ENCODE results near the gene PARP12. TPM values are rescaled to one million over a fixed set of nuclear protein-coding genes. Genes with fewer than 3 reads are reported as not detected.

Gene PARP12
- total and polyA plus RNA-seq, 10 of the 15 experiments (the other 5 are each of a cell fraction or from before 2014, with no cell fraction given), result 0.98 to 51.8 (median 18.0) TPM

GRCh38 chr7:139991911-139992310, 70.8 kb downstream of the PARP12 start:
- Histone ChIP-seq H2AFZ (ENCODE audit: control insufficient read depth, low read depth, low read length) (no peak overlapping the region), H3K36me3 (ENCODE audit: control insufficient read depth in 2 of 2, insufficient read depth in 2 of 2, low read length in 1 of 2) (no peaks in the 10 kb centered on the region), H3K4me2 (ENCODE audit: control insufficient read depth, insufficient read depth) (no peak overlapping the region), H3K4me3 (no peak overlapping the region), H3K9ac (ENCODE audit: control insufficient read depth, insufficient read depth, low read length) (no peak overlapping the region), H3K79me2 (ENCODE audit: control insufficient read depth, insufficient read depth, low read length) (no peaks in the 10 kb centered on the region), H3K4me1 (ENCODE audit: control insufficient read depth, insufficient read depth, low read length) (no peaks in the 10 kb centered on the region), H3K9me3 (replicated peaks; ENCODE audit: control insufficient read depth, insufficient read depth, low read length) (no peaks in the 10 kb centered on the region), H3K27ac (ENCODE audit: control insufficient read depth, insufficient read depth) (no peak overlapping the region), H3K27me3 (replicated peaks in 1 of 2; ENCODE audit: control insufficient read depth in 2 of 2, insufficient read depth in 2 of 2, low read length in 1 of 2) (no peaks in the 10 kb centered on the region; a peak in 1 of 4 replicates), H4K20me1 (ENCODE audit: control insufficient read depth, insufficient read depth) (no peaks in the 10 kb centered on the region)
- in situ Hi-C loops (cut with MboI) (no loop called here), intact Hi-C loops (cut with micrococcal nuclease; ENCODE audit: unreplicated experiment) (no loop called here)
- WGBS (ENCODE audit: insufficient coverage, insufficient replicate concordance, low lambda C conversion rate, missing lambda C conversion rate), result 68% methylated on average over 6 of the region's 6 CpGs
- BruUV-seq (replicated peaks), result no TSS peak
- ChIA-PET CTCF (interaction anchor here (1.6 kb wide), 1 partner anchor 346 kb away, joined by 9 read pairs; no protein-coding TSS in a partner anchor), RAD21 (ENCODE audit: unreplicated experiment) (no interaction called here), SMC1A (ENCODE audit: uncharacterized antibody, unreplicated experiment) (no interaction called here), POLR2A (no interaction called here)
- no peak for ATAC-seq
- DNase-seq (ENCODE audit: low read depth, low spot score), result no peak
- FAIRE-seq, result no peak
- TF ChIP-seq PAX8 (IDR thresholded peaks at IDR 0.05) (no peak), HDAC6 (IDR thresholded peaks at IDR 0.05; ENCODE audit: unreplicated experiment) (no peak), CBFB (IDR thresholded peaks at IDR 0.05; ENCODE audit: low read depth) (no peak), PBX3 (IDR thresholded peaks at IDR 0.05; ENCODE audit: insufficient replicate concordance, low read depth, low read length) (no peak), HSF1 (IDR thresholded peaks at IDR 0.05; ENCODE audit: low read depth, low read length) (no peak), ZNF687 (IDR thresholded peaks at IDR 0.05) (no peak), BCL3 (IDR thresholded peaks at IDR 0.05; ENCODE audit: borderline replicate concordance, insufficient read depth, low read depth, low read length, poor library complexity, severe bottlenecking) (no peak), ESRRA (IDR thresholded peaks at IDR 0.05; ENCODE audit: low read length) (no peak), PKNOX1 (IDR thresholded peaks at IDR 0.05) (no peak), POLR2AphosphoS5 (IDR thresholded peaks at IDR 0.05; ENCODE audit: low read length) (no peak), RCOR1 (conservative IDR thresholded peaks at IDR 0.05; ENCODE audit: low read depth, low read length) (no peak), BMI1 (IDR thresholded peaks at IDR 0.05; ENCODE audit: borderline replicate concordance) (no peak)
